HG03354 (cell line): ENCODE results near the gene ASTN1.
A peak's percentile ranks its signal among the peaks of the same experiment; 100 is the strongest.

Experiments
- ATAC-seq: cut with Tn5 transposase; IDR thresholded peaks from one replicate; pipeline ENCODE4 v1.9.1; 2021; ENCODE audit warnings: mild to moderate bottlenecking; ENCODE audit not compliant: unreplicated experiment, poor library complexity, severe bottlenecking

ASTN1 gene

DNA sequence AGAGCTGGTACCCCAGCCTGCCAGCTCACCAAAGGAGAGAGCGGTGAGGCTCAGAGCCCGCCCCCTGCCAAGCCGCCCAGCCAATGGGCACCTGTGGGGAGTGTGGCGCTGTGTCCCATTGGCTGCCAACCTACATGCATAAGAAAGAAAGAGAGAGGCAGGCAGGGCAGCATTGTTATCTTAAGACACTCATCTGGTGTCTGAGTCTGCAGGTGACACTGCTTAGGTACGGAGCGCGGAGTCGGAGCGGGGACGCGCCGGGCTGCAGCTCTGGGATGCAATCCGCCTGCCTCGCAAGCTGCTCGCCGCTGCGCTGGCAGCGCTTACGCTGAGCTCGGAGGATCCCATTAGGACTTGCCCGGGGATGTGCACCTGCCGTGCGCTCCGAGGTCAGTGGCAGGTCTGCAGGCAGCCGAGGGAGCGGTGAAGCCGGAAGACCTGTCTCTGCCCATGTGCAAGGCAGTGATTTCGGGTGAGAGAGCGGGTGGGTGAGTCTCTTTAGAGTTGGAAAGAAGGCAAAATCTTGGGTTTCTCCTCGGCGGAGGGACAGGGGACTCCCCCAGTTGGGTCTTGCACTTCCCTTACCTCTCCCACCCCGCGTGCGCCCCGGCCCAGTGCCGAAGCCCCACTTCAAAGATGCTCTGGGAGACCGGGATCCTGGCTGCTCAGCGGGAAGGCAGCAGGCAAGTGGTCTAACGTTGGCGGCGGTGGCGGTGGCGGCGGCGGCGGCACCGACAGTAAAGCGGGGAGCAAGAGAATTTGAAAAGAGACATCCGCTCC lies 6.4 kb upstream of the ASTN1 start, which contains the start of gene BRINP2:
BRINP2 (plus strand) TSS at position 203 of the 780 bp plus-strand sequence. CDS start 58,919 bp downstream, outside the sequence.
- ATAC-seq, result peak; percentile 87

DNA sequence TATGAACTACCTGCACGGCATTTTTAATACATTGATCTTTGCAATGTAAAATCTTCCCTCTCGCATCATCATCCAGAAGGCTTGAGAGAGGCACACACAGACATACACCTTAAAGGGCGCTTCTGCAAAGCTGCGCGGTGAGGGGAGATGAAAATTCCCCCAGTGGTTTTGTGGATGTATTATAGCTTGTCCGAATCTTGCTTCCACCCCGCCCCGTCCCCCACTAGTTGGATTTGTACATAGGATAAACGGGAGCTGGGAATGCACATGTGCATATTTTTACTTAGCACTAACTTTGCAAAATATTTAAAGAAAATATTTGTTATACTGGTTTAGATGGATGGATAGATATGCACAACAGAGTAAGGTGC lies 542 bp upstream of the ASTN1 start:
- ATAC-seq, result no peak

DNA sequence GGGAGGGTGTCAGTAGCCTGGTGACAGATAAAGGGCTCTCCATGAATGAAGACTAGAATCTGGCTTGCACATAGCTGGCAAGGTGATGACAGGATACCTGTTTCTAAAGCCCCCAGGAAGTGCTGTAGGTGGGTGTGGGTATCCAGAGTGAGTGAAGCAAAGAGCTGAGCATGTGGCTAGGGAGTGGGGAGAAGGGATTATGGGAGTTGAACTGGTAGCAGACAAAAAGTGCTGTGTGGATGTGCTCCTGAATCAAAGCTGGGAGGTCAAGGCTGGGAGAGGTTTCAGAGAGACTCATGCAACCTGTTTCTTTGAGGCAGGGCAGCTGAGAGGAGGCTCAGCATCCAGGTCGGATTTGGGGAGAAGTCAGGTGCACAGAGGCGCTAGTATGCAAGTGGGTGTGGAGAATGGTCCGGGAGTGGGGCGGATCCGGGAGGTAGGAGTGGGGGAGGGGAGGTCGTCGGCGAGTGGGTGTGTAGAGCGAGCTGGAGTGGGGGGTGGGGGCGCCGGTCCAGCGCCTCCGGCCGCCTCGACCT lies 600 bp downstream of the ASTN1 start:
- no peak for ATAC-seq

DNA sequence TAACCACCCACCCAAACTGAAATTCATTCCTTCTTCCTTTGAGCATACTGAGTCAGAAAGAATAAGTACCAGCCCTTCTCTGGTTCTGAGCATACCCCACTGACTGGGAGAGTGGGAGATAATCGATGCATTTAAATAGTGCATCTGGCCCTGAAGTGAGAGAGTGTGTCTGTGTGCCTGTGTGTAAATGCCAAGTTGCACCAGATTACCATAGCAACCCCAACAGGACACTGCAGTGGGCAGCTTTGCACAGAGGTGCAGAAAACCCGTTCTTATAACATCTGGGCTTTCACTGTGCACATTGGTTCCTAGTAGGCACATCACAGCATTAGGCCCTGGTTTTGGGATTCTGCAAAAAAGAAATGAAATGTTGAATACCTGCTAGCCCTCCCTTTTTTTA lies 2.3 kb downstream of the ASTN1 start:
- no peak for ATAC-seq

DNA sequence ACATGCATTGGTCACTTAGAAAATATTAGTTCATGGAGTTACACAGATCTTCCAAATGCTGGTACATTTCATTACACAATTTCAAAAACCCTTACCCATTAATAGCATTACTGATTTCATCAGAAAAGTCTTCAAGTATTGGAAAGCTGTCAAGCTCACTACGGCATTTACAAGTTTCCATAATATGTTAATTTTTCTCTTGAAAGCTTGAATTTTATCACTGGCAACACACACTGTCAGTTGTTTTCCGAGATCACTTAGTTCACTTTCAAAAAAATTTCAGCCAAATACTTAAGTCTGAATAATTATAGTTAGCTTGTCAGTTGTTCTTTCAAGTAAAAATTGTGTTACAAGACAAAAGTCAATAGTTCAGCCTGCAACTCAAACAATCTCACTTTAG lies 18.0 kb downstream of the ASTN1 start:
- no peak for ATAC-seq

DNA sequence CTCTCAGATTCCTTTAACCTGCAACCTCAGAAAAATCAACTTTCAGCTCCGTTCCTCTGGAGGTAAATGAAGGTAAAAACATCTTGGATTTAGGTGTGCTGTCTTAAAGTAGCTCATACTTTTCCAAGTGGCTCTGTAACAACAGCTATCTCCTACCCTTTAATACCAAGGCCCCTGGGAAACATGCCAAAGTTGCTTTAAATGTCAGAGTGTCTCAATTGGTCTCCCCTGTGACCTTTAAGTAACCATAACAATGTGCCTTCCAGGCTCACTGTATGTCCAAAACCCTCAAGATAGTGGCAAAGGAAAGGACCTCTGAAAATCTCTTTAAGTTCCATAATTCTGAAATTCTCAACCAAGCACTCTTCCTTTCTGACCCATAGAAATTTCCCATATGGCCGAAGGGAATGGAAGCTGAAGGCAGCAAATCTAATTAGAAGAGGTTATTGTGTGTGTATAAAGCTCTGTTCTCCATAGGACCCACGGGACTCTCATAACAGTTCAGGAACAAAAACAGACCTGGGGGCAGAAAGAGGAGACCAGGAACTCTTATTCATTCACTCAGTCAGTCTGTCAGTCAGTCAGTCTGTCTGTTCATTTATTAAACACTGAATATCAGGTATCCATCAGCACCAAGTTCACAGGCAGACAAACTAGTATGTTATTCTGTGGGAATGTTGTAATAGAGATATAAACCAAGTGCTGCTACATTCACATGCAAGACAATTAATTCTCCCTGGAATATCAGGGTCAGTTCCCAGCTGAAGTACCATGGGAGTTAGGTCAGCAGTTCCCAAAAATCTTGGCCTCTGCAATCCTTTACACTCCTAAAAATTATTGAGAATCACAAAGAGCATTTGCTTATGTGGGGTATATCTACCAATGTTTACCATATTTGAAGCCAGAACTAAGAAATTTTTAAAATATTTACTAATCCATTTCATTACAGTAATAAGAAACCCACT lies 19.1 kb downstream of the ASTN1 start:
- ATAC-seq, result no peak

DNA sequence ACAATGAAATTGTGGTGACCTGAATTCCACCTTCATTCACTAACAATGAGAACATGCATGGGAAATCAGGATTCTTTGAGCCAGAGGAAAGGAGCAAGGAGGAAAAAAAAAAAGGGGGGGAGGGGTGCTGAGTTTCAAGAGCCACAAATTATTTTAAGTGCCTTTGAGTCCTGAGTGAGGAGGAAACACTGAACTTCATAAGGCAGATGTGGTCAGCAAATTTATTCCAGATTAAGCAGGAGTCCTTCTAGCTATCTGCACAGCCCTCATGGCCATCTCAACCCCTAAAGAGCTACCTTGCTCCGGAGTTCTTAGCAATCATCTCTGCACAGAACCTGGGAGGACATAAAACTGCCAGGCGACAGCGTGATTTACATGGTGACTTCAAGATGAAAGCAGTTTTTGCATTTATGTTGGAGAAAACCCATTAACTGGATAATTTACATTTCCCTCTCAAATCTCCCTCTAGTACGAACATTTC lies 21.7 kb downstream of the ASTN1 start:
- ATAC-seq, result no peak

DNA sequence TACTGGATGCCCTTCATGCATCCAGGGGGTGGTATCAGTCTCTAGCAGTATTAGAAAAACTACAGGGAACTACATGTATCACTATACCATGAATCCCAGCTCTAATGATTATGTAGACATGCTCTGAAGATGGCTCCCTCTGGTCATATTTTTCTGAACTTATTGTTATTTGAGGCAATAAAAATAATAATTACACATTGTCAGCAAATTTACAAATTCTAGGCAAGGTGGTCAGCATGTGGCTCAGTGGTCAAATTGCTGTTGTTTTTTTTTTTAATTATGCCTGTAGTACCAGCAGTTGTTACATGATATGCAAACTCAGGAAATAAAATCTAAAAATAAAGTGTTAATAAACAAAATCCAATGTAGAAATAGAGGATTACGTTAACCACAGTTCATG lies 22.5 kb downstream of the ASTN1 start:
- no peak for ATAC-seq

DNA sequence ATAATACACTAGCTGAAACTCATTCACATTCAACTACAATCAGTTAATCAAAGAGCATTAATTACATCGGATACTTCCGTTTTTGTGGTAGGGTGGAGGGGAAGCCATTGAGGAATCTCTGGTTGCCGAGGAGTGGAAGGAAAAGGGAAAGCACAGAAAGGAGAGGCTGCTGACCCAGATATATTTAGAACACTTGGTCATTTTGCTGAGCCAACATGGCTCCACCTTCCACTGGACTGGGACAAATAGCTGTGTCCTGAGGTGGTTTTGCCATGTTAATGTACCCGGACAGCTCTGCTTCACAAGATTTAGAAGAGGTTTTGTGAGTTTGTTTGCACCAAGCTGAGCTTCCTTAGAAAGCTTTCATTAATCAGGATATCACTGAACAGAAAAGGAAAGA lies 26.2 kb downstream of the ASTN1 start:
- ATAC-seq, result no peak

DNA sequence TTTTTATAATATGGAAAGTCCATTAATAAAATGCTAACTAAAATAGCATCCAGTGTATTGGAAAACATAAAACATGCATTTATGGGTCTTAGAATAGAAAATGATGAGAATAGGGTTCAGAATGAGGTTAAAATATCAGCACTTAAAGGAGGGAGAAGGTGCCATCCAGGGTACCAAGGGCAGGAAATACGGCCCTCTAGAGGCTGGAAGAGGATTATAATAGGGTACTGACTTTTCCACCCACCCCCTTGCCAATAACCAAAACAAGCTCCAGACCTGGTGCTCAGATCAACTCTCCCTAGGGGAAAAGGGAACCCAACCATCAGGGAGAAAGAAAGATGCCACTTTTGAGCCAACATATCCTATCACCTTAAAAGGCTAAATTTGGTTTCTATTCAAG lies 26.7 kb downstream of the ASTN1 start:
- ATAC-seq, result no peak

DNA sequence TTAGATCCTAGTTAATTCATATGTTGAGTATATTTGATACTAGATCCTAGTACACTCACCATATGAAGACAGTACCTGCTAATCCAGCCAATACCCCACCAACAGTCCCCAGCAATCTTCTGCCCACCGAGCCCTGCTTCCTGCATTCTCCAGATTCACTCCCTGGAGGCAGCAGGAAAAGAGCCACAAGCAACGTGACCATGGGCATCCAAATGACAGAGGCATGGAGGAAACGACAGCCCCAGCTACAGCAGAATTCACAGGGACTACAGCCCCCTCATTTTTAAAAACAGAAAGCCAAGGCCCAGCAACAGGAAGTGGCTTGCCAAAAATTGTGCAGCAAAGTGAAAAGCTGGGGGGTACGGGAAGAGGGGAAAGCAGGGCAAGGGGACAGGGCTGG lies 29.3 kb downstream of the ASTN1 start:
- ATAC-seq, result no peak

DNA sequence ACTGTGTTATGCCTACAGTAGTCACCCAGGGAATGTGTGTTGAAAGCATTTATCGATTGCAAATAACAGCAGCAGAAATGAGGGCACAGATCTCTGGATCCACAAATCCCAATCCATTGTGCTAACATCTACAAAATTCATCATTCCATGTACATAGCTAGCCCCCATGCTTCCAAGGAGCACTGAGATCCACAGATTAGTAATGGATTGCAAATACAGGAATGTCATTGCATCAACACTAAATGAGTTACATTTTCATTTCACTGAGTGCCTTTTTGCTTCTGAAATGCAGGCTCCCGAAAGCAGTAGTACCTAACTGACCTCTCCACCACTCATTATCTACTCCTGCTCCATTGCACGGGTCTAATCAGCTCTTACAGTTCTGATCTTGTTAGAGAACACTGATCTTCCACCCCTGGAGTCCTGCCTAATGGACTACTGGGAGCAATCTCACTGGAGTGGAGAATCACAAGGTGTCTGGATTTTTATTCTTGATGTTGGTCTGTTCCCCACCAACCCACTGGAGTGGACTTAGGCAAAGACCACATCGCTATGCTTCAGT lies 30.5 kb downstream of the ASTN1 start:
- ATAC-seq, result no peak

DNA sequence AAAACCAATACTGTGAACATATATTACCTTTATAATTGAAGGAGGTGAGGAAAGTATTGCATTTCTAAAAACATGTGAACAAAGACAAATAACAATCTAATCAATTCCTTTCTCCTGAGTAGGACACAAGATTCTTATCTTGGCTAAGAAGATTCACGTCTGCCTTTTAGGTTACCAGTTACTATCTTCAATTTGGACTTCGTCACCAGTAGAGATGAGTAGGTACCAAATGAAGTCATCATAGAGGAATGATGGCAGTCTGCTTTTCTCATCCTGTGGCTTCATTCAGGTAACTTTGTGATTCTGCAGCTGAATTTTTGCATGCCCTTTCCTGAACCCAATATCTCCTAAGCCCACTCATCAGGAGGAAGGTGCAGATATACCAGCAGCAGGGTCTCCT lies 32.4 kb downstream of the ASTN1 start:
- no peak for ATAC-seq

DNA sequence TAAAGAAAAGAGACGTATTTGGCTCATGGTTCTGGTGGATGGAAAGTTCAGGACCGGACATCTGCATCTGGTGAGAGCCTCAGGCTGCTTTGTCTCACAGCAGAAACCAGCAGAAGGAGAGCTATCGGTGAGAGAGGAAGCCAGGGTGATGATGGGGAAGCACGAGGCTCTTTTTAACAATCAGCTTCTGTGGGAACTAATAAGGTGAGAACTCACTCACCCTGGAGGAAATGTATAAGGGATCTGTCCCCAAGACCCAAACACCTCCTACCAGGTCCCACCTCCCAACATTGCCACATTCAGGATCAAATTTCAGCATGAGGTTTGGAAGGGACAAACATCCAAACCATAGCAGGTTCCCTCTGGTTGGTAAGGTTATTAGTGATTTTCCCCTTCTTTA lies 32.8 kb downstream of the ASTN1 start:
- ATAC-seq, result no peak

DNA sequence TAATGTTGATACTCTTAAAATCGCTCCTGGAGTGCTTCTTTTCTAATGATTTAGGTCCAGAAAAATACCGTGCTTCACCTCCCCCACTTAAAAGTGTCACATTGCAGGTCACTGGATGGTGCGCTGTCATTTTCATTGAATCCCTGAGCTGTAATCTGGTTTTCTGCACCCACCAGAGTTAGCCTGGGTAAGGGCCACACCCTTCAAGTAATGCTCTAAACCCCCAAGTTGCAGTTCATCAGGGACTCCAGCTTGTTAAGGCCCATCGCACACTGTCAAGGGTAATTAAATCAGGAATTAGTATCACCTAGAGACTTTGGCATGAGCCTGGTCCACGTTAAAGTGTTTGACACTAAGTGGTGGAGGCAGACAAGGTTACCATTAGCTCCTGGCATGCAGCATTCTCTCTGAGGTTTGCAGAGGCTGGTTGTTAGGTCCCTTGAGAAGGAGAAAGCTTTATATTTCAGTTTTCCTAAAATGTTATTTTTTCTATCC lies 34.0 kb downstream of the ASTN1 start:
- ATAC-seq, result no peak

DNA sequence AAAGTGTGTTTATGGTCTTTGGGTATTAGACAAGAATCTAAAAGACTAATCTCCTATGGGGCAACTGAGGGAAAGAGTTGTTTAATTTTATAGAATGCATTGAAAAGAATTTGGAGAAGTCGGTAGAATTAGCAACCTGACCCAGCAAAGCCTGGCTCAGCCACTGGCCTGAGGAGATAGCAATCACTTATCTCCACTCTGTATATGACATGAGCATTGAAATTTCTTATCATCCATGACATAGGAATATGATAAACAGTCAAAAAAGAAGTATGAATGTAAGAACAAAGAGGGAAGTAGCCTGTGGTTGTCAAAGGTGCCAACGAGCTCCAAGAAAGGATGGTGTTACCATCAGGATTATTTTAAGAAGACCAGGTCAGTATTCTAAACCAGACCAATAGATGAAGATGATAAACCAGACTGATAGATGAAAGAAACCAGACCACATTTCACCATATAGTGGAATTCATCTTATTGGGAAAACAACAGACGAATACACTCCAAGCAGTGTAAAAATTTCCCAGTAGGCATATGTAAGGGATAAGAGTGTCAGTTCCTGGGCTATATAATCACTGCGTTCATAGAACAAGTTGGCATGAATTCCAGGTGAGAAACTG lies 35.7 kb downstream of the ASTN1 start:
- ATAC-seq, result no peak

DNA sequence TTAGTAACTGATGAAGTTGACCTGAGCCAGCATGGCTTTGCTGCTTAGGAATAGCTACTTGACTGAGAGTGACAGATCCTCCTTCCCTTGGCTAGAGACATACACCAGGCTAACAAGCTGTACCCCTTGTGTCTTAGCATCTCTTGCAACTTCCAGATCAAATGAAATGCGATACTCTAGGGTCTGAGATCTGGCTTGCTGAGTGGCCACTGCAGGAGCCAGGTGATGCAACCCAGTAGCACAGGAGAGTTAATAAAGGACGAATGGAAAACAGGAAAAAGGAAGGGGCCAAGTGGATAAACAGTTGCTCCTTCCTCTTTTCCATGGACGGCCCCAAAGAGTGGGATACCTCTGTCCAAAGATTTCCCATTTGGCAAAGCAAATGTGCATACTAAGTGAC lies 38.2 kb downstream of the ASTN1 start:
- no peak for ATAC-seq

DNA sequence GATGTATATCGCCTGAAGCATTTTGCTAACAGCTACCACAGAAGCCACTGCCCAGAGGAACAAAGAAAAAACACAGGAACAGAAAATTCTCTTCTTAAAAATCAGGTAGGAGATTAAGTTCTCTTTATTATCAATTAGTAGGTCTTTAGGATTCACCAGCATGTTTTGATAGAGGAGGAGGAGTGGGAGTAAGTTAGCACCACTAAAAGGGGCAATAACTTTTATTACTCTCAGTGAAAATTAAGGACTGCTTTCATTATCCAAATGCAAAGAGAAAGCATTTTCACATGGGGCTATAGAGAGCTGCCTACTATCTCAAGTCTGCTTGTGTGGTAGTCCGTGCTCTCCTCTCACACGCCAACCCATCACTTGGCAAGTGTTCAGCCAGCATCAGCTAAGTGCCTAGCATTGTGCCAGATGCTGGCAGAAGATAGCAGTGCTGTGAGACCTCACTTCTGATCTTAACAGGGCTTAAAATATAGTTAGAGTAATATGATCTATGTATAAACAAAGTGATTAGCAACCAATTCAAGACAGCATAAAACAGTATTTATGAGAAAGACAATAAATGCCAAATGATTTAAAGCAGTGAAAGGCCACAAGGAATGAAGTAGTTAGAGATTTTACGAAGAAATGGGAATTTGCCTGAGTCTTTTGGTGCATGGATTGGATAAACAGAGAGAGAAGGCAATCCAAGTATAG lies 39.8 kb downstream of the ASTN1 start:
- no peak for ATAC-seq
